Ascending aorta (tissue), 2 donors: ENCODE data around the gene KPRP. TPM values are rescaled to one million over a fixed set of nuclear protein-coding genes. Genes with fewer than 3 reads are reported as not detected.

Source experiments
- DNase-seq, 2 donors: peaks; one replicate each; pipeline ENCODE4 v3.0.0-alpha.2; 2019; ENCODE audit warnings: low spot score in 2 of 2
- H3K27ac ChIP-seq, 2 donors: fragments of 200-600 bp; sonication (generic); one replicate each; pipeline ENCODE4 v1.5.1; 2016 to 2017; ENCODE audit warnings: mild to moderate bottlenecking in 1 of 2
- H3K27me3 ChIP-seq: fragments of 200-600 bp; sonication (generic); one replicate; pipeline ENCODE4 v1.5.1; 2017
- H3K36me3 ChIP-seq, 2 donors: fragments of 200-600 bp; sonication (generic); one replicate each; pipeline ENCODE4 v1.5.1; 2016
- H3K4me1 ChIP-seq, 2 donors: fragments of 200-600 bp; sonication (generic); one replicate each; pipeline ENCODE4 v1.5.1; 2016 to 2017; ENCODE audit warnings: mild to moderate bottlenecking in 1 of 2
- H3K4me3 ChIP-seq, 2 donors: fragments of 200-600 bp; sonication (generic); one replicate each; pipeline ENCODE4 v1.5.1; 2016 to 2017; ENCODE audit warnings: mild to moderate bottlenecking in 1 of 2
- H3K9me3 ChIP-seq, 2 donors: fragments of 200-600 bp; sonication (generic); one replicate each; pipeline ENCODE4 v1.5.1; 2016
- CTCF ChIP-seq, 3 experiments: fragments of 200-600 bp in 2 of 3; fragments of 450-650 bp in 1 of 3; sonication (generic) in 2 of 3; IDR thresholded peaks; one replicate each; pipeline ENCODE4 v1.5.1; 2016 to 2019; ENCODE audit warnings: antibody characterized with exemption in 3 of 3, mild to moderate bottlenecking in 1 of 3, moderate library complexity in 1 of 3
- intact Hi-C: fragments of 100-400 bp; cut with DNase I; formaldehyde crosslinking; loops from one replicate; pipeline ENCODE4 v1.15.1; 2023
- total RNA-seq: library from RNA; depleted of rRNA; stranded (reverse); fragments of >200 nt; gene quantifications from one replicate; pipeline ENCODE4 v1.1.0, GENCODE V29; 2016

Gene KPRP
- total RNA-seq, 1 donor from 2014 or later: not detected

GRCh38 chr1:152745765-152746444, 11.9 kb upstream of the KPRP start:
- Histone ChIP-seq H3K4me3 (no peak overlapping the region), H3K9me3 (no peaks in the 10 kb centered on the region), H3K27me3 (no peaks in the 10 kb centered on the region), H3K36me3 (no peaks in the 10 kb centered on the region), H3K4me1 (no peaks in the 10 kb centered on the region), H3K27ac (no peak overlapping the region)
- no peak for DNase-seq
- intact Hi-C loops: no loop called here
- no peak for TF ChIP-seq CTCF (IDR thresholded peaks at IDR 0.05)

GRCh38 chr1:152747831-152748230, 10.0 kb upstream of the KPRP start:
- intact Hi-C loops: no loop called here
- TF ChIP-seq CTCF (IDR thresholded peaks at IDR 0.05): no peak

GRCh38 chr1:152752225-152752624, 5.6 kb upstream of the KPRP start:
- no peaks in the 10 kb centered on the region for H3K36me3 ChIP-seq
- no peak for TF ChIP-seq CTCF (IDR thresholded peaks at IDR 0.05)
- no peak for DNase-seq
- no peaks in the 10 kb centered on the region for H3K9me3 ChIP-seq
- no peak overlapping the region for H3K27ac ChIP-seq
- no peaks in the 10 kb centered on the region for H3K4me1 ChIP-seq
- intact Hi-C loops: no loop called here
- no peaks in the 10 kb centered on the region for H3K27me3 ChIP-seq
- no peak overlapping the region for H3K4me3 ChIP-seq

More at GRCh38 chr1:152747831-152748230, 10.0 kb upstream of the KPRP start:
- no peak for DNase-seq
- H3K27ac ChIP-seq: no peak overlapping the region
- no peaks in the 10 kb centered on the region for H3K4me1 ChIP-seq
- no peaks in the 10 kb centered on the region for H3K27me3 ChIP-seq
- no peaks in the 10 kb centered on the region for H3K36me3 ChIP-seq
- no peaks in the 10 kb centered on the region for H3K9me3 ChIP-seq
- H3K4me3 ChIP-seq: no peak overlapping the region

GRCh38 chr1:152753586-152753985, 4.2 kb upstream of the KPRP start:
- Histone ChIP-seq H3K9me3 (no peaks in the 10 kb centered on the region), H3K4me3 (no peak overlapping the region), H3K27me3 (no peaks in the 10 kb centered on the region), H3K4me1 (no peaks in the 10 kb centered on the region), H3K27ac (no peak overlapping the region), H3K36me3 (no peaks in the 10 kb centered on the region)
- intact Hi-C loops: no loop called here
- DNase-seq: no peak
- TF ChIP-seq CTCF (IDR thresholded peaks at IDR 0.05): no peak

GRCh38 chr1:152756872-152757271, 953 bp upstream of the KPRP start:
- H3K4me3 ChIP-seq: no peak overlapping the region
- no peaks in the 10 kb centered on the region for H3K4me1 ChIP-seq
- no peak overlapping the region for H3K27ac ChIP-seq
- no peak for DNase-seq
- H3K27me3 ChIP-seq: no peaks in the 10 kb centered on the region
- intact Hi-C loops: no loop called here
- no peak for TF ChIP-seq CTCF (IDR thresholded peaks at IDR 0.05)
- no peaks in the 10 kb centered on the region for H3K36me3 ChIP-seq
- H3K9me3 ChIP-seq: no peaks in the 10 kb centered on the region

- Histone ChIP-seq H3K4me1 (no peaks in the 10 kb centered on the region), H3K9me3 (no peaks in the 10 kb centered on the region), H3K36me3 (no peaks in the 10 kb centered on the region), H3K4me3 (no peak overlapping the region), H3K27me3 (no peaks in the 10 kb centered on the region), H3K27ac (no peak overlapping the region)
- no peak for DNase-seq
- TF ChIP-seq CTCF (IDR thresholded peaks at IDR 0.05): no peak
- intact Hi-C loops: no loop called here
Observed at GRCh38 chr1:152758636-152759035, 811 bp downstream of the KPRP start.
